Measurements from ENCODE around the gene RNF19B. TPM values are rescaled to one million over a fixed set of nuclear protein-coding genes. Genes with fewer than 3 reads are reported as not detected.

Gene RNF19B
- total and polyA plus RNA-seq, 2 of the 8 experiments (the other 6 are each of a cell fraction or from before 2014, with no cell fraction given) = 9.2 to 11.2 TPM

GRCh38 chr1:32967888-32968568 is 3.4 kb upstream of the RNF19B start (continued):
- TF ChIP-seq CBX5 (IDR thresholded peaks at IDR 0.05; ENCODE audit: low read depth, low read length) = no peak
